GM06990 (cell line): ENCODE results near the gene C19orf12.

Experiments
- DNase-seq: peaks from one replicate; pipeline ENCODE4 v3.0.0-alpha.2; 2011; ENCODE audit not compliant: insufficient read length; ENCODE audit errors: extremely low read depth
- H3K27me3 ChIP-seq: replicated peaks from 2 replicates; pipeline ENCODE4 v1.6.0; 2011; ENCODE audit warnings: low read length; ENCODE audit not compliant: control insufficient read depth, insufficient read depth
- H3K36me3 ChIP-seq: 2 replicates; pipeline ENCODE4 v1.5.1; 2011; ENCODE audit warnings: low read length; ENCODE audit not compliant: control insufficient read depth, insufficient read depth
- H3K4me3 ChIP-seq: replicated peaks from 2 replicates; pipeline ENCODE4 v1.5.1; 2011; ENCODE audit warnings: low read depth, mild to moderate bottlenecking, control low read depth, low read length
- CTCF ChIP-seq: IDR thresholded peaks from 2 replicates; pipeline ENCODE4 v1.5.1; 2011; ENCODE audit warnings: low read length, control low read depth, mild to moderate bottlenecking, inconsistent platforms; ENCODE audit not compliant: insufficient read depth, poor library complexity, severe bottlenecking

C19orf12 gene

DNA sequence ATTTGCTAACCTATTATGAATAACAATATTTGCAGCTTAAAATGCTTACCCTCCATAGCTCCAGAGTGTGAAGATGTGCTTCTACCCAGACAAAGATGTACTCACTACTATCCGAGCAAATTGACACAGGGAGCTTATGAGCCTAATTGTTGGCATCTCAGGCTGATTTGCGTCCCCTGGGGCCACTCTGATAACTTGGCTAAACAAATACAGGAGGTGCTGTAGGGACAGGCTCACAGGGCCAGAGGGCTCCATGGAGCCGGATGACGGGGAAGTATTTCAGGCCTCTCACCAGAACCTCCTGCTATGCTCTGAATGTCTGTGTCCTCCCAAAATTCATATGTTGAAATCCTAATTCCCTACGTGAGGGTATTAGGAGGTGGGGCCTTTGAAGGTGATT, 26.7 kb upstream of the C19orf12 start:
- Histone ChIP-seq H3K4me3 (no peak overlapping the region), H3K27me3 (no peaks in the 10 kb centered on the region; the same call in 1 of the 2 replicates), H3K36me3 (no peaks in the 10 kb centered on the region)
- no peak for TF ChIP-seq CTCF
- no peak for DNase-seq

DNA sequence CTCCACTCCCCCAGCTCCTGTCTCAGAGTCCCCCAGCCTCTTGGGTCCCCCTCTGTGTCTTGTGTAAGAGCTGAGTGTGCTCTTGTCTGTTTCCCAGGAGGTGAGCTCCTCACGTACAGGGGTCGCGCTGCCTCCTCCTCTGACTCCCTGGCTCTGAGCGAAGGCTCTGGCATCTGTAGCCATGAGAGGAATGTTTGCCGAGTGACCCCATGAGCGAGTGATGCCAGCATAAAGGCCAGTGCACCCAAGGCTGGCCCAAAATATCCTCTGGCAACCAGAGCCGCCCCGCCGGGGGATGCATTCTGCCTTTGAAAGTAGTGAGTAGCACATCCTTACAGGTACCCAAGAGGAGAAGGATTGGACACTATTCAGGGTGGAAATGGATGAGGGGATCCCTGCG, 26.2 kb upstream of the C19orf12 start:
- DNase-seq: no peak
- Histone ChIP-seq H3K36me3 (no peaks in the 10 kb centered on the region), H3K27me3 (no peaks in the 10 kb centered on the region; the same call in 1 of the 2 replicates), H3K4me3 (no peak overlapping the region)
- no peak for TF ChIP-seq CTCF

DNA sequence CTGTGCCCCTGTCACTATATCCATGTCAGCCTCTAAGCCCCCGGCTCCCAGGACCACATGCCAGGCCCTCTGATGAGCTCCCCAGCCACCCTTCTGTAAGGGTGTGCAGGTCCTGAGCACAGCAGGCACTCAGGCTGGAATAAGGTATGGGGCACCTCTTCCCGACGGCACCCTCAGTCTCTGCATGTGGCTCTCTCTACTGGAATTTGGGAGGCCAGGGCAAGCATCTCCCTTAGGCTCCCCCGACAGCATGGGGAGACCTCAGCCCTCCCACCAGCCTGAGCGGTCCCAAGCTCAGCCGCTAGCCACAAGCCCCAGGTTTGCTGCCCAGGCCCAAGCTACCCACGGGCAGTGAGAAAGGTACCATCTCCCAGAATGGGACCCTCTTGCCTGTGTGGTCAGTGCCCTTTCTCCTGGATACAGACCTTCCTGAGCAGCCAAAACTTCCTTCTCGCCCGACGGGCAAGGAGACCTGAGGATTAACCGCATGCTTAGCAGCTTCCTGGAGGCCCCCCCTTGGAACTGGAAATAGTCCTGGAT, 22.5 kb upstream of the C19orf12 start:
- H3K27me3 ChIP-seq: no peaks in the 10 kb centered on the region; the same call in 1 of the 2 replicates
- no peak for DNase-seq
- no peak for TF ChIP-seq CTCF
- H3K36me3 ChIP-seq: no peaks in the 10 kb centered on the region
- no peak overlapping the region for H3K4me3 ChIP-seq

DNA sequence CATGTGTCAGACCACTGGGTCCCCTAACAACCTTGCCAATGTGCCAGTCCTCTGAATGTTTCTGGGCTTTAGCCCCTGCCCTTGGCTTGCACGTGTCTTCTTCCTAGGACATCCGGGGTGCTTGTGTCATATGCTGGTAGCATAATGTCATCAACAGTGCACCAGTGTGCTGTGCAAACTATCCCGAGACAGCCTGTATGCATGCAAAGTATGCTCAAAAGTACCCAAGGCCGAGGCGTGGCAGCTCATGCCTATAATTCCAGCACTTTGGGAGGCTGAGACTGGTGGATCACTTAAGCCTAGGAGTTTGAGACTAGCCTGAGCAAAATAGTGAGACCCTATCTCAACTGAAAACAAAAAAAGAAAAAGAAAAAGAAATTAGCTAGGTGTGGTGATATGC, 20.8 kb upstream of the C19orf12 start:
- Histone ChIP-seq H3K27me3 (no peaks in the 10 kb centered on the region; the same call in 1 of the 2 replicates), H3K36me3 (no peaks in the 10 kb centered on the region), H3K4me3 (no peak overlapping the region)
- DNase-seq: no peak
- no peak for TF ChIP-seq CTCF

DNA sequence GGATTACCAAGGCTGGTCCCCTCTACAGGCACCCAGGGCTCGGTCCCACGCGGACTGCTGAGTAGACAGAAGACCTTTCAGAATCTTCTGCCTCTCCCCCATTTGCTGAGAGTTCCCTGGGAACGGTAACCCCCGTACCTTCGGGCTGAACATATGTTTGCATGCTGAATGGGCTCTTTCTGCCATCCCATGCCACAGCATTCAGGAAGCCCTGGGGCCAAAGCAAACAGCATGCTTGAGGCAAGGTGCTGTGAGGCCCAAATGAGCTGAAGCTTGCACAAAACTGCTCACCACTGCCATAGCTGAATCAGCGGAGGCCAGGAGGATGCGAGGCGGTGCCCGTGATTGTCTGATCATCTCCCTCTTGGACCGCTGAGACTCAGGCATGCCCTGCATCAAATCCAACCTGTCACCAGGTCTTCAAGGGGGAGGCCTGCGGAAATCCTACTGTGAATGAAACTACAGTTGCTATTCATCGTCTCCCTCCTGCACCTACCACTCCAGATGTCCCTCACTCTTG, 16.3 kb upstream of the C19orf12 start:
- Histone ChIP-seq H3K27me3 (no peaks in the 10 kb centered on the region), H3K4me3 (no peak overlapping the region), H3K36me3 (no peaks in the 10 kb centered on the region)
- no peak for TF ChIP-seq CTCF
- DNase-seq: no peak

DNA sequence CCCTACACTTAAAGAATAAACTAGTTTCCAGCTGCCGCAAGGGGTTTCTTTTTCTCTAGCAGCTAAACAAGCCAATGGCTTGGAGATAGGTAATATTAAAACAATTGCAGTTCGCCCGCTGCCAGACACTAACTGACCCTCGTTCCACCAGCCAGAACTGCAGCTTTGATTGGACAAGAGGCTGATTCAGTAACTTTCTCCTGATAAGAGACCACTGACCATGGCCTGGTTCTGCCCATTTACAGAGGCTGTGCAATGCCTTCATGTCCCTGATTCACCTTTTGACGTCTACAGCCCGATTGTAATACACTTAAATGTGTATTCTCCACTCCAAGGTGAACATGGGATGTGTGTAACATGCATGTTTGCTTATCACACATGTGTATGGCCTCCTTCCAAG, 12.8 kb upstream of the C19orf12 start:
- TF ChIP-seq CTCF: no peak
- Histone ChIP-seq H3K36me3 (no peaks in the 10 kb centered on the region), H3K27me3 (no peaks in the 10 kb centered on the region)

More for the DNA sequence above, 12.8 kb upstream of the C19orf12 start:
- H3K4me3 ChIP-seq: no peak overlapping the region
- no peak for DNase-seq
